Measurements from ENCODE around the gene WASHC3.
A peak's percentile ranks its signal among the peaks of the same experiment; 100 is the strongest.
"Not testable (repeated sequence)": the region's sequence is repeated elsewhere in the genome, so short reads cannot be mapped to it uniquely, and the experiment has no call there.

WASHC3 gene

DNA sequence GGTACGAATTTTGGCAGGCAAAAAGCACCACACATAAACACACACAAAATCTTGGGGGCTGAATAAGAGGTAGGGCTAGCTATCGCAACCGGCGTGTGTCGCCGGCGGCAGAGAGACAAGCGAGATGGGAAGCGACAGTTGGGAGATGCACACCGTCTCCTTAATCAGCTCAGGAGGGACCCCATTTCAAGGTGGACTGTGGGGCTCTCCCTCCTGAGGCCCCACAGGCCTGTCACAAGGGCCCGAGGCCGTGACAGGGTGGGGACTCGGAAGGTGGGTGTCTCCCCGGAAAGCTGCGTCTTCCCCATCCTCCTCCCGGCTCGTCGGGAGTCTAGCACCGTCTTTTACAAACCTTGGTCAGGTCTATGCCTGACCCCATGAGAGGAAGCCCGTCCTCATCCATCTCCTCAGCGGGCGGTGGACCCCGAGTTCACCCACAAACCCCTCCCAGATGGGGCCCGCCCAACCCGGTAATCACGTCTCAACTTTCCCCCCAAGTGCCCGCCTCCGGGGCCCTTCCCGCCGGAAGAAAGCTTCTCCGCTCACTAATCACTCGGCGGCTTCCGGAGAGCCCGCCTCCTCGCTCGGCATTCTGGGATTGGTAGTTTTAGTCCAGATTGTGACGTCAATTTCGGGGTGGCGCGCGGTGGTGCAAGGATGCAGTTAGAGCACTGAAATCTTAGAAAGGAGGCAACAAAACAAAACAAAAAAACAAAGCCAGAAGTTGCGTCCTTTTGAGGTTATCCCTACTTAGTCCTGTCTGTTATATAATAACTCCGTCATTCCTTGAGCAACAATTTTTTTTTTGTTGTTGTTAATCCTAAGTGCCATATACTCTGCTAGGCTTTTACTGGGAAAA lies at the start of gene WASHC3:
Gene WASHC3 (minus strand): TSS at position 432 of the 859 bp plus-strand sequence. CDS start 29 bp downstream, at position 403.
- no peaks in the 10 kb centered on the region for H3K9me3 ChIP-seq (ENCODE audit: control insufficient read depth, low read length)
- peaks cover 4% of the 10 kb centered on the region for H3K4me1 ChIP-seq (ENCODE audit: control insufficient read depth, insufficient read depth, low read length)
- H3K36me3 ChIP-seq (ENCODE audit: control insufficient read depth, insufficient read depth, low read length, severe bottlenecking): peaks cover 26% of the 10 kb centered on the region
- peak within 1 kb of the TSS; percentile 84 for H3K4me3 ChIP-seq (ENCODE audit: low read length)
- DNase-seq (ENCODE audit: low read depth): peak; percentile 99
- H3K27me3 ChIP-seq (replicated peaks; ENCODE audit: control insufficient read depth, insufficient read depth, low read length): no peaks in the 10 kb centered on the region
- H3K9ac ChIP-seq (ENCODE audit: low read length): peak within 1 kb of the TSS; percentile 89

DNA sequence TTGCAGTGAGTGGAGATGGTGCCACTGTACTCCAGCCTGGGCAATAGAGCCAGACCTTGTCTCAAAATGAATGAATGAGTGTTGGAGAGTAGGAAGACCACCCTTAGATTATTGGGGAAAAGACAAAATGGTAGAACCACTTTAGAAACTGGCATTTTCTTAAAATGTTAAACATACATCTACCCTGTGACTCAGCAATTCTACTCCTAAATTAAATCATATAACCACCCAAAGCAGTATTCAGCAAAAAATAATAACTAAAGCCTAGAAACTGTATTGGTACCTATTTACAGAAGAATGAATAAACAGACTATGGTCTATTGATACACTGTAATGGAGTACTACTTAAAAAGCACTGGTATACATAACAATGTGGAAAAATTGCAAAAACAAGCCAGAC lies 49.0 kb upstream of the WASHC3 start:
- H3K9me3 ChIP-seq (ENCODE audit: control insufficient read depth, low read length): no peaks in the 10 kb centered on the region
- H3K27me3 ChIP-seq (replicated peaks; ENCODE audit: control insufficient read depth, insufficient read depth, low read length): no peaks in the 10 kb centered on the region
- no peak overlapping the region for H3K4me3 ChIP-seq (ENCODE audit: low read length)
- H3K36me3 ChIP-seq (ENCODE audit: control insufficient read depth, insufficient read depth, low read length, severe bottlenecking): peaks cover 73% of the 10 kb centered on the region
- no peak overlapping the region for H3K9ac ChIP-seq (ENCODE audit: low read length)
- H3K4me1 ChIP-seq (ENCODE audit: control insufficient read depth, insufficient read depth, low read length): no peaks in the 10 kb centered on the region
- no peak for DNase-seq (ENCODE audit: low read depth)

DNA sequence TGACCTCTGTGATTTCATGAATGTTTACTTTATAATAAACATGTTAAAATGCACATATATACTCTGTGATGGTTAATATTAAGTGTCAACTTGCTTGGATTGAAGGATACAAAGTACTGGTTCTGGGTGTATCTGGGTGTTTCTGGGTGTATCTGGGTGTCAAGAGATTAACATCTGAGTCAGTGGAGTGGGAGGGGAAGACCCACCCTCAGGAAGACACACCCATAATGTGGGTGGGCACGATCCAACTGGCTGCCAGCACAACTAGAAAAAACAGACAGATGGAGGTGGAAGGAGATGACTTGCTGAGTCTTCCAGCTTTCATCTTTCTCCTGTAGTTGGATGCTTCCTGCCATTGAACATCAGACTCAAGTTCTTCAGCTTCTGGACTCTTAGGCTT lies 46.2 kb upstream of the WASHC3 start:
- peaks cover 82% of the 10 kb centered on the region for H3K36me3 ChIP-seq (ENCODE audit: control insufficient read depth, insufficient read depth, low read length, severe bottlenecking)
- no peaks in the 10 kb centered on the region for H3K27me3 ChIP-seq (replicated peaks; ENCODE audit: control insufficient read depth, insufficient read depth, low read length)
- DNase-seq (ENCODE audit: low read depth): no peak

GRCh38 chr12:102106905-102107304 lies 45.1 kb upstream of the WASHC3 start:
- Histone ChIP-seq H3K4me3 (ENCODE audit: low read length) (no peak overlapping the region), H3K9ac (ENCODE audit: low read length) (no peak overlapping the region), H3K36me3 (ENCODE audit: control insufficient read depth, insufficient read depth, low read length, severe bottlenecking) (peaks cover 76% of the 10 kb centered on the region), H3K27me3 (replicated peaks; ENCODE audit: control insufficient read depth, insufficient read depth, low read length) (no peaks in the 10 kb centered on the region), H3K9me3 (ENCODE audit: control insufficient read depth, low read length) (peaks cover 7% of the 10 kb centered on the region), H3K4me1 (ENCODE audit: control insufficient read depth, insufficient read depth, low read length) (no peaks in the 10 kb centered on the region)
- no peak for DNase-seq (ENCODE audit: low read depth)

More for the DNA sequence above, 46.2 kb upstream of the WASHC3 start:
- H3K4me3 ChIP-seq (ENCODE audit: low read length): no peak overlapping the region
- H3K9me3 ChIP-seq (ENCODE audit: control insufficient read depth, low read length): peaks cover 7% of the 10 kb centered on the region
- no peaks in the 10 kb centered on the region for H3K4me1 ChIP-seq (ENCODE audit: control insufficient read depth, insufficient read depth, low read length)
- no peak overlapping the region for H3K9ac ChIP-seq (ENCODE audit: low read length)

DNA sequence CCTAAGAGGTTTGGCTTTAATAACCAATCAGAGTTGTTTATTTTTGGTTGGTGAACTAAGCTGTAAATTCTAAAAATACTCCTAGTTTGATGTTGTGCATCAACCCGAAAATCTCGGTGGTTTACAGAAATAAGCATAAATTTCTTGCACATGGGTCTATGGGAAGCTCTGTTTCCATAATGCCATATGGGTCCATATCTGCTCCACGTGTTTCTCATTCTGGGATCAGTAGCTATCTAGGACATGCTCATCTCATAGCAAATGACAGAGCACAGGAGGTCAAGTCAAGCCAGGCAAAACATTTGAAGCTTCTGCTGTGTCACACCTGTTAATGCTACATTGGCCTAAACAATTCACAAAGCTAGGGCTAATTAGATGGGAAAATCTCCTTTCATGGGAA lies 35.1 kb upstream of the WASHC3 start:
- Histone ChIP-seq H3K4me1 (ENCODE audit: control insufficient read depth, insufficient read depth, low read length) (peaks cover 18% of the 10 kb centered on the region), H3K4me3 (ENCODE audit: low read length) (no peak overlapping the region), H3K9me3 (ENCODE audit: control insufficient read depth, low read length) (no peaks in the 10 kb centered on the region), H3K9ac (ENCODE audit: low read length) (no peak overlapping the region), H3K36me3 (ENCODE audit: control insufficient read depth, insufficient read depth, low read length, severe bottlenecking) (peaks cover 28% of the 10 kb centered on the region), H3K27me3 (replicated peaks; ENCODE audit: control insufficient read depth, insufficient read depth, low read length) (no peaks in the 10 kb centered on the region)
- DNase-seq (ENCODE audit: low read depth): no peak

- Histone ChIP-seq H3K9ac (ENCODE audit: low read length) (peak overlapping the region; percentile 1), H3K36me3 (ENCODE audit: control insufficient read depth, insufficient read depth, low read length, severe bottlenecking) (peaks cover 28% of the 10 kb centered on the region), H3K4me3 (ENCODE audit: low read length) (no peak overlapping the region), H3K27me3 (replicated peaks; ENCODE audit: control insufficient read depth, insufficient read depth, low read length) (no peaks in the 10 kb centered on the region), H3K4me1 (ENCODE audit: control insufficient read depth, insufficient read depth, low read length) (peaks cover 18% of the 10 kb centered on the region), H3K9me3 (ENCODE audit: control insufficient read depth, low read length) (no peaks in the 10 kb centered on the region)
- DNase-seq (ENCODE audit: low read depth): peak; percentile 80
These were observed 34.0 kb upstream of the WASHC3 start for GRCh38 chr12:102095677-102096263.

DNA sequence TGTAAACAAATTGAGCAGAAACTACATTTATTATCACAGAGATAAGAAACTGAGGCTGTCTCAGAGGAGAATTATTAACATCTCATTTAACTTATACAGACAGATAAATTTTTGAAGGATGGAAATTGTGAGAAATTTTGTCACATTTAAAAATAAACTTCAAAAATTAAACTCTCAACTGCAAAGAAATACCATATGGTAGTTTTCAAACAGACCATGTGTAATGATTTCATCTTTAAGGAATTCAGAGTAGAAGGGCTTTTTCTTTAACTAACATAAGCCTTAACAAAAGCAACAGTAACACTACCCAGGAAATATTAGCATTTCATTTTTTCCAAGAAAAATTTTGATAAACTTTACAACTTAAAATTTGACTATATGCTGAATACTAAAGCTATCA lies 31.5 kb upstream of the WASHC3 start:
- no peaks in the 10 kb centered on the region for H3K27me3 ChIP-seq (replicated peaks; ENCODE audit: control insufficient read depth, insufficient read depth, low read length)
- H3K9me3 ChIP-seq (ENCODE audit: control insufficient read depth, low read length): no peaks in the 10 kb centered on the region
- no peak overlapping the region for H3K4me3 ChIP-seq (ENCODE audit: low read length)
- peak overlapping the region; percentile 36 for H3K9ac ChIP-seq (ENCODE audit: low read length)
- peak; percentile 74 for DNase-seq (ENCODE audit: low read depth)
- H3K4me1 ChIP-seq (ENCODE audit: control insufficient read depth, insufficient read depth, low read length): peaks cover 18% of the 10 kb centered on the region
- H3K36me3 ChIP-seq (ENCODE audit: control insufficient read depth, insufficient read depth, low read length, severe bottlenecking): peaks cover 13% of the 10 kb centered on the region

DNA sequence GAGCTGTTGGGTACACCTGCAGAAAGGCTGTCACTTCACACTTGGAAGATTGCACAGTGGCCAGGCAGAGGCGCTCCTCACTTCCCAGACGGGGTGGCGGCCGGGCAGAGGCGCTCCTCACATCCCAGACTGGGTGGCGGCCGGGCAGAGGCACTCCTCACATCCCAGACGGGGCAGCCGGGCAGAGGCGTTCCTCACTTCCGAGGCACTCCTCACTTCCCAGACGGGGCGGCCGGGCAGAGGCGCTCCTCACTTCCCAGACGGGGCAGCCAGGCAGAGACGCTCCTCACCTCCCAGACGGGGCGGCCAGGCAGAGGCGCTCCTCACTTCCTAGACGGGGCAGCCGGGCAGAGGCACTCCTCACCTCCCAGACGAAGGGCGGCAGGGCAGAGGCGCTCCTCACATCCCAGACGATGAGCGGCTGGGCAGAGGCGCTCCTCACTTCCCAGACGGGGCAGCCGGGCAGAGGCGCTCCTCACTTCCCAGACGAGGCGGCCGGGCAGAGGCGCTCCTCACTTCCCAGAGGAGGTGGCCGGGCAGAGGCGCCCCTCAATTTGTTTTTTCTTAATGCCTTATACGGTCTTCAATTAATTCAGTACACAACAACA lies 27.5 kb upstream of the WASHC3 start:
- Histone ChIP-seq H3K36me3 (ENCODE audit: control insufficient read depth, insufficient read depth, low read length, severe bottlenecking) (peaks cover 16% of the 10 kb centered on the region), H3K4me1 (ENCODE audit: control insufficient read depth, insufficient read depth, low read length) (peaks cover 14% of the 10 kb centered on the region)
- H3K27me3 ChIP-seq (replicated peaks; ENCODE audit: control insufficient read depth, insufficient read depth, low read length); H3K9ac ChIP-seq (ENCODE audit: low read length); H3K4me3 ChIP-seq (ENCODE audit: low read length); DNase-seq (ENCODE audit: low read depth); H3K9me3 ChIP-seq (ENCODE audit: control insufficient read depth, low read length): not testable (repeated sequence)

GRCh38 chr12:102080842-102081241 lies 19.1 kb upstream of the WASHC3 start:
- Histone ChIP-seq H3K4me3 (ENCODE audit: low read length) (no peak overlapping the region), H3K36me3 (ENCODE audit: control insufficient read depth, insufficient read depth, low read length, severe bottlenecking) (peaks cover 67% of the 10 kb centered on the region), H3K27me3 (replicated peaks; ENCODE audit: control insufficient read depth, insufficient read depth, low read length) (no peaks in the 10 kb centered on the region), H3K9ac (ENCODE audit: low read length) (no peak overlapping the region), H3K9me3 (ENCODE audit: control insufficient read depth, low read length) (no peaks in the 10 kb centered on the region), H3K4me1 (ENCODE audit: control insufficient read depth, insufficient read depth, low read length) (no peaks in the 10 kb centered on the region)
- no peak for DNase-seq (ENCODE audit: low read depth)

GRCh38 chr12:102072092-102072491 lies 10.3 kb upstream of the WASHC3 start:
- H3K4me3 ChIP-seq (ENCODE audit: low read length); H3K27me3 ChIP-seq (replicated peaks; ENCODE audit: control insufficient read depth, insufficient read depth, low read length); DNase-seq (ENCODE audit: low read depth); H3K9me3 ChIP-seq (ENCODE audit: control insufficient read depth, low read length); H3K9ac ChIP-seq (ENCODE audit: low read length): not testable (repeated sequence)
- Histone ChIP-seq H3K36me3 (ENCODE audit: control insufficient read depth, insufficient read depth, low read length, severe bottlenecking) (peaks cover 34% of the 10 kb centered on the region), H3K4me1 (ENCODE audit: control insufficient read depth, insufficient read depth, low read length) (peaks cover 33% of the 10 kb centered on the region)

DNA sequence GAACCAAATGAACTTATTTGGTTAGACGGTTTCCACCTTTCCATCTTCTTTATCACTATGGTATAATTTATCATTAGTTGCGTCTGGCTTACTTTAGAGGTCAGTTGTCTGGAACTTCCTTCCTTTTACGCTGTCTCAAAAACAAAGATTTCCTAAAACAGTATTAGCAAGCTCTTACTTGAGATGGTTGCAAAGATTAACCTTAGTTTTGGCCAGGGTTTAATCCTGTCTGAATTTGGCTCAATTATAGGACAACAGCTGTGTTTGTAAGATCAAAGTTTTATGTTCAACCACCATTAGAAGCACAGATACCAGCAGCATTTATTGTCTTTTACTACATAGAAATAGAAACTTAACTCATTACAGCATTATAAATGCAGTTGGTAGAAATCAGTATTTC lies 7.9 kb upstream of the WASHC3 start:
- DNase-seq (ENCODE audit: low read depth): no peak
- Histone ChIP-seq H3K9ac (ENCODE audit: low read length) (no peak overlapping the region), H3K36me3 (ENCODE audit: control insufficient read depth, insufficient read depth, low read length, severe bottlenecking) (peaks cover 13% of the 10 kb centered on the region), H3K9me3 (ENCODE audit: control insufficient read depth, low read length) (no peaks in the 10 kb centered on the region), H3K27me3 (replicated peaks; ENCODE audit: control insufficient read depth, insufficient read depth, low read length) (no peaks in the 10 kb centered on the region), H3K4me1 (ENCODE audit: control insufficient read depth, insufficient read depth, low read length) (peaks cover 33% of the 10 kb centered on the region), H3K4me3 (ENCODE audit: low read length) (no peak overlapping the region)
